HCT116 (cell line): ENCODE measurements around the gene OLA1. TPM values are rescaled to one million over a fixed set of nuclear protein-coding genes. Genes with fewer than 3 reads are reported as not detected.
A peak's percentile ranks its signal among the peaks of the same experiment; 100 is the strongest.

ENCODE experiments used
- ATAC-seq: fragments of 200-7000 bp; cut with Tn5 transposase; 2 replicates; pipeline ENCODE4 v1.9.1; 2020; ENCODE audit warnings: mild to moderate bottlenecking, moderate library complexity
- BruUV-seq: library from RNA; stranded (reverse); fragments of 400-500 nt; replicated peaks from 2 replicates; lab custom pipeline; 2021; lab: Mats Ljungman, UMichigan
- CTCF ChIA-PET: fragments of 300-600 bp; sonication (Branson Sonifier 250); formaldehyde crosslinking; loops from one replicate; lab custom pipeline; 2021; ENCODE audit warnings: antibody characterized with exemption; lab: Charles Lee
- POLR2A ChIA-PET: fragments of 300-600, 350-600 bp; sonication (Branson Sonifier 250); formaldehyde crosslinking; loops from one replicate; lab custom pipeline; 2021; ENCODE audit warnings: antibody characterized with exemption; lab: Charles Lee
- RAD21 ChIA-PET, 2 experiments: fragments of 300-600 bp; sonication (Branson Sonifier 250); formaldehyde crosslinking; loops; one replicate each; lab custom pipeline; 2023; ENCODE audit warnings: low total read pairs in 2 of 2; ENCODE audit not compliant: uncharacterized antibody in 2 of 2, unreplicated experiment in 2 of 2, low non-redundant PET in 1 of 2; lab: Charles Lee
- DNase-seq: peaks from one replicate; pipeline ENCODE4 v3.0.0-alpha.2; 2010; ENCODE audit warnings: low read depth, low spot score
- H2AFZ ChIP-seq: fragments of 200-600 bp; shearing (Covaris generic), sonication (generic); 2 replicates; pipeline ENCODE4 v1.6.1; 2017; ENCODE audit warnings: low read depth, mixed run types, mixed read lengths, antibody characterized with exemption, low read length; ENCODE audit not compliant: poor library complexity, severe bottlenecking
- H3K27ac ChIP-seq: 2 replicates; pipeline ENCODE4 v1.5.1; 2012; ENCODE audit warnings: low read depth, low read length
- H3K27me3 ChIP-seq: fragments of 200-600 bp; sonication (generic); 2 replicates; pipeline ENCODE4 v1.6.1; 2016; ENCODE audit warnings: mixed run types, low read length, mixed read lengths; ENCODE audit not compliant: insufficient read depth
- H3K36me3 ChIP-seq, 2 experiments: fragments of 200-500 bp in 1 of 2; fragments of 200-600 bp in 1 of 2; sonication (Bioruptor generic) in 1 of 2; sonication (generic) in 1 of 2; 2 replicates each; pipeline versions ENCODE4 v1.5.1 to v1.6.1; 2014 to 2016; ENCODE audit warnings: low read length in 2 of 2, inconsistent platforms in 1 of 2, mixed read lengths in 1 of 2, mixed run types in 1 of 2; ENCODE audit not compliant: insufficient read depth in 2 of 2, control insufficient read depth in 1 of 2
- H3K4me1 ChIP-seq, 2 experiments: fragments of 200-600 bp in 1 of 2; sonication (generic) in 1 of 2; 2 replicates each; pipeline versions ENCODE4 v1.5.1 to v1.6.1; 2012 to 2017; ENCODE audit warnings: low read length in 2 of 2, inconsistent platforms in 1 of 2, mild to moderate bottlenecking in 1 of 2, mixed read lengths in 1 of 2, mixed run types in 1 of 2, moderate library complexity in 1 of 2; ENCODE audit not compliant: insufficient read depth in 2 of 2, control insufficient read depth in 1 of 2
- H3K4me2 ChIP-seq: fragments of 200-600 bp; sonication (generic); 2 replicates; pipeline ENCODE4 v1.6.1; 2017; ENCODE audit warnings: mixed run types, low read length, mixed read lengths
- H3K4me3 ChIP-seq, 2 experiments: fragments of 200-600 bp in 1 of 2; sonication (generic) in 1 of 2; replicated peaks in 1 of 2; 2 replicates each; pipeline ENCODE4 v1.5.1; 2011 to 2016; ENCODE audit warnings: low read length in 2 of 2, control low read depth in 1 of 2, low read depth in 1 of 2, mild to moderate bottlenecking in 1 of 2, mixed read lengths in 1 of 2, mixed run types in 1 of 2
- H3K79me2 ChIP-seq: fragments of 200-600 bp; sonication (generic); 2 replicates; pipeline ENCODE4 v1.6.1; 2017; ENCODE audit warnings: mild to moderate bottlenecking, mixed run types, low read length, moderate library complexity, mixed read lengths; ENCODE audit not compliant: insufficient read depth
- H3K9ac ChIP-seq: fragments of 200-600 bp; sonication (generic); 2 replicates; pipeline ENCODE4 v1.6.1; 2016; ENCODE audit warnings: low read length, mixed read lengths
- H3K9me2 ChIP-seq: fragments of 200-600 bp; sonication (generic), shearing (Covaris generic); 2 replicates; pipeline ENCODE4 v1.6.1; 2017; ENCODE audit warnings: mixed run types, mild to moderate bottlenecking, moderate library complexity; ENCODE audit not compliant: insufficient read depth
- H3K9me3 ChIP-seq, 2 experiments: fragments of 200-500 bp in 1 of 2; fragments of 200-600 bp in 1 of 2; sonication (Bioruptor generic) in 1 of 2; sonication (generic) in 1 of 2; 2 replicates each; pipeline ENCODE4 v1.6.1; 2014 to 2017; ENCODE audit warnings: low read length in 2 of 2, mixed read lengths in 2 of 2, inconsistent platforms in 1 of 2, low read depth in 1 of 2, mild to moderate bottlenecking in 1 of 2, mixed run types in 1 of 2, moderate library complexity in 1 of 2; ENCODE audit not compliant: control insufficient read depth in 1 of 2, insufficient read depth in 1 of 2
- H4K20me1 ChIP-seq: fragments of 200-600 bp; sonication (generic), shearing (Covaris generic); 2 replicates; pipeline ENCODE4 v1.6.1; 2017; ENCODE audit warnings: mixed run types, mild to moderate bottlenecking, moderate library complexity; ENCODE audit not compliant: insufficient read depth
- EGR1 ChIP-seq: IDR thresholded peaks from 2 replicates; pipeline ENCODE4 v1.6.1; 2012; ENCODE audit warnings: low read depth
- ELF1 ChIP-seq: IDR thresholded peaks from 2 replicates; pipeline ENCODE4 v1.6.1; 2012; ENCODE audit warnings: low read depth, borderline replicate concordance
- EZH2 ChIP-seq: fragments of 200-600 bp; sonication (generic); IDR thresholded peaks from 2 replicates; pipeline ENCODE4 v1.6.1; 2017; ENCODE audit warnings: antibody characterized with exemption, mixed run types
- EZH2phosphoT487 ChIP-seq: fragments of 200-600 bp; IDR thresholded peaks from 2 replicates; pipeline ENCODE4 v1.6.1; 2018; ENCODE audit warnings: antibody characterized with exemption, borderline replicate concordance
- JUND ChIP-seq: IDR thresholded peaks from 2 replicates; pipeline ENCODE4 v1.6.1; 2012
- SIN3A ChIP-seq: IDR thresholded peaks from 2 replicates; pipeline ENCODE4 v1.6.1; 2012; ENCODE audit warnings: low read depth
- SP1 ChIP-seq: IDR thresholded peaks from 2 replicates; pipeline ENCODE4 v1.6.1; 2012; ENCODE audit warnings: low read depth
- TCF7L2 ChIP-seq: IDR thresholded peaks from 2 replicates; pipeline ENCODE4 v1.7.0; 2011; ENCODE audit warnings: borderline replicate concordance, inconsistent platforms; ENCODE audit not compliant: insufficient read depth, insufficient read length; ENCODE audit errors: extremely low read depth
- intact Hi-C: fragments of 100-400 bp; cut with micrococcal nuclease; formaldehyde crosslinking; loops from 2 replicates; pipeline ENCODE4 v1.10.0; 2022
- total RNA-seq: library from RNA; stranded (reverse); gene quantifications from one replicate; pipeline ENCODE4 v1.2.1, GENCODE V29; 2021; ENCODE audit not compliant: unreplicated experiment
- TF ChIP-seq, protein P1 (sequence below): IDR thresholded peaks from 2 replicates; pipeline ENCODE4 v1.6.1; 2012

The OLA1 gene
- total RNA-seq, 1 experiment from 2014 or later: 219 TPM

DNA sequence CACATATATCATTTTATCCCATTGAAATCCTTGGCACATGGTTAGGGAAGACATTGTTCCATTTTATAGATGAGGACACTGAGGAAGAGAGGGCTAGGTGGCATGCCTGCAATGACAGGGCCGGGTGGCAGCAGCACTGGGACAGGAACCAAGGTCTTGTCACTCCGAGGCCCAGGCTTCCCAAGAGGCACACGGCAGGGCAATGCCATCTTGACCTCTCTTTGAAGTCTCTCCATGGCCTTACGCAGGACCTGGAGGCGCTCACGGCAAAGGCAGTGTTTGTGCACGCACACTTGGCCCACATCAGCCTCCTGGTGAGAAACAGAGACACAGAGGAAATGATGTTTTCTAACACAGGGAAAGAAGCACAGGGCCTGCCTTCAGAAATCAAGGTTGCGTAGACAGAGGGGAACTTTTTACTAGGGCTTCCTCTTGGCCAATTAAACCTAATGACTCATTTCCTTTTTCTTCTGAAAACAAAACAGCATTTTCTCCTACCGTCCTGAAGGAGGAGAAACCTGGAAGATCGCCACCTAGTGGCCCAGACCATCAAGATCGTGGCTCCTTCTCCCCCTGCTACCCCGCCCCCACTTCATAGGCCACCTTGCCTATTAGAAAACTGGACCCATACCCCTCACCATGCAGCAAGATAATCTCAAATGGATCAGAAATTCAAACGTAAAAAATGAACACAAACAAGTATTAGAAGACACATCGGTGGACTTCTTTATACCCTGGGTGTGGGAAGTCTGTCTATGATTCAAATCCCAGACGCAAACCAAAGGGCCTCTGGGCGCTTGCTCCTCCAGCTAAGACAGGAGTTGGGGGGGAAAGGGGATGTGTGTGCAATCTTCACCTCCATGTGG lies 208.5 kb downstream of the OLA1 start (continued):
- TF ChIP-seq TCF7L2 (peak; percentile 91), ELF1 (no peak), EZH2 (no peak), EZH2phosphoT487 (no peak), SIN3A (peak; percentile 52; the same call in 1 of the 2 replicates)
- TF ChIP-seq, all 23 proteins: peak for 14

DNA sequence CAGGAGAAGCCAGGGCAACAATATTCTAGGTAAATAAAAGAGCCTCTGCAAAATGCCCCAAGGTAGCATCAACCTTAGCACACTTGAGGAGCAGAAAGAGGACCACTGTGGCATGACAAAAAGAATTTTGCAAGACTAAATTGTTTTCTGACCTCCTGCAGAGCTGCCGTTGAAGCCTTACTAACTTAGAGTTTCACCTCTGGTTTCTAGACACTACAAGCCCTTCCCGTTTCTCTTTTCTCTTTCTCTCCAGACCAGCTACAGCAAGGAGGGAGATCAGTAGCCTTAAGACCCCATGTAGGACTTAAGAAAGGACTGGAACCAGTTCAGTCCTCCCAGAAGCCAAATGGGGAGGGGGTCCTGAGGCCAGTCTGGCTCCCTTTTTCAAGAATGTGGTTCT lies 209.9 kb downstream of the OLA1 start:
- Histone ChIP-seq H4K20me1 (no peaks in the 10 kb centered on the region), H3K79me2 (no peaks in the 10 kb centered on the region), H3K9me2 (no peaks in the 10 kb centered on the region), H3K9ac (no peak overlapping the region), H3K4me2 (no peak overlapping the region), H3K9me3 (no peaks in the 10 kb centered on the region), H3K27me3 (no peaks in the 10 kb centered on the region), H3K36me3 (no peaks in the 10 kb centered on the region), H3K4me1 (peaks cover 23 to 42% of the 10 kb centered on the region in 2 experiments), H2AFZ (no peak overlapping the region), H3K4me3 (no peak overlapping the region), H3K27ac (no peak overlapping the region)
- RAD21 ChIA-PET: no interaction called here
- POLR2A ChIA-PET: no interaction called here
- CTCF ChIA-PET: no interaction called here
- intact Hi-C loops: no loop called here
- DNase-seq (no peak), ATAC-seq (no peak)
- TF ChIP-seq EZH2phosphoT487 (no peak), SP1 (no peak), EGR1 (no peak), JUND (no peak)
- TF ChIP-seq, protein P1, sequence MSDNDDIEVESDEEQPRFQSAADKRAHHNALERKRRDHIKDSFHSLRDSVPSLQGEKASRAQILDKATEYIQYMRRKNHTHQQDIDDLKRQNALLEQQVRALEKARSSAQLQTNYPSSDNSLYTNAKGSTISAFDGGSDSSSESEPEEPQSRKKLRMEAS: no peak
- BruUV-seq: no TSS peak
